Sigmoid colon (tissue), 4 donors: ENCODE data around the gene TTLL10.

Experiments
- CTCF ChIP-seq, 4 experiments: fragments of 450-650 bp in 3 of 4; fragments of 200-600 bp in 1 of 4; IDR thresholded peaks; one replicate each; pipeline ENCODE4 v1.5.1; 2016 to 2019; ENCODE audit warnings: antibody characterized with exemption in 4 of 4, mild to moderate bottlenecking in 3 of 4, moderate library complexity in 2 of 4
- EP300 ChIP-seq, 4 donors: sonication (generic); formaldehyde crosslinking; IDR thresholded peaks; one replicate each; pipeline ENCODE4 v1.6.1; 2017; ENCODE audit warnings: antibody characterized with exemption in 4 of 4
- POLR2A ChIP-seq, 2 donors: fragments of 450-650 bp; IDR thresholded peaks; one replicate each; pipeline ENCODE4 v1.6.1; 2016; ENCODE audit warnings: antibody characterized with exemption in 2 of 2, mild to moderate bottlenecking in 2 of 2, moderate library complexity in 2 of 2
- POLR2AphosphoS5 ChIP-seq, 4 donors: sonication (generic); formaldehyde crosslinking; IDR thresholded peaks; one replicate each; pipeline ENCODE4 v1.6.1; 2017; ENCODE audit warnings: antibody characterized with exemption in 4 of 4

- TF ChIP-seq POLR2A (IDR thresholded peaks at IDR 0.05) (no peak), POLR2AphosphoS5 (IDR thresholded peaks at IDR 0.05) (no peak), CTCF (IDR thresholded peaks at IDR 0.05) (no peak), EP300 (IDR thresholded peaks at IDR 0.05) (no peak)
Measured at GRCh38 chr1:1171161-1171545, 2.5 kb upstream of the TTLL10 start.
